ENCODE results near the gene CA10.

The CA10 gene

DNA sequence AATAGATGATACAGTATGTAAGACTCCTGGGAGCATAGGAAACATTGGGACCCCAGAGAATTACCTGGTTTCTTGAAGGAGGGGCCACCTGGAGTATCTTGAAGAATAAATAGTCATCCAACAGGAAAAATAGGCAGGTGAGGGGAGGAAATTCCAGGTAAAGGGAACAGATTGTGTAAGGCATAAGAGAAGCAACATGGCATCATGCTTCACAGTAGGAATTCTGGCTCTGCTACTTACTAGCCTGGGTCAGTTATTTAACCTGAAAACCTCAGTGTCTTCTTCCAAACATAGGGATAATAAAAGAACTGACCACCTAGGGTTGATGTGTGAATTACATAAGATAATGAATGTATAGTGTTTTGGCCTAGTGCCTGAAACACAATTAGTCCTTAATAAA lies 122.1 kb downstream of the CA10 start:
- H3K36me3 ChIP-seq (ENCODE audit: insufficient read depth, low read length), result no peaks in the 10 kb centered on the region
- peaks cover 2% of the 10 kb centered on the region for H3K27me3 ChIP-seq (ENCODE audit: insufficient read depth, low read length, poor library complexity)
- no peak overlapping the region for H2AFZ ChIP-seq (ENCODE audit: low read depth, low read length)
- ATAC-seq (ENCODE audit: insufficient read depth, low read depth), result no peak
- H3K4me1 ChIP-seq (ENCODE audit: insufficient read depth, low read length), result no peaks in the 10 kb centered on the region
- no peak overlapping the region for H3K9ac ChIP-seq (ENCODE audit: low read depth, low read length)
- no peak overlapping the region for H3K4me2 ChIP-seq (ENCODE audit: insufficient read depth, low read length)
- H3K9me3 ChIP-seq (ENCODE audit: insufficient read depth, low read length, severe bottlenecking), result no peaks in the 10 kb centered on the region
- H3K79me2 ChIP-seq (ENCODE audit: insufficient read depth, low read length), result no peaks in the 10 kb centered on the region
- no peak overlapping the region for H3K4me3 ChIP-seq (ENCODE audit: low read depth in 1 of 2, low read length in 2 of 2)
- H3K27ac ChIP-seq (ENCODE audit: low read length), result no peak overlapping the region
- TF ChIP-seq, protein P1, sequence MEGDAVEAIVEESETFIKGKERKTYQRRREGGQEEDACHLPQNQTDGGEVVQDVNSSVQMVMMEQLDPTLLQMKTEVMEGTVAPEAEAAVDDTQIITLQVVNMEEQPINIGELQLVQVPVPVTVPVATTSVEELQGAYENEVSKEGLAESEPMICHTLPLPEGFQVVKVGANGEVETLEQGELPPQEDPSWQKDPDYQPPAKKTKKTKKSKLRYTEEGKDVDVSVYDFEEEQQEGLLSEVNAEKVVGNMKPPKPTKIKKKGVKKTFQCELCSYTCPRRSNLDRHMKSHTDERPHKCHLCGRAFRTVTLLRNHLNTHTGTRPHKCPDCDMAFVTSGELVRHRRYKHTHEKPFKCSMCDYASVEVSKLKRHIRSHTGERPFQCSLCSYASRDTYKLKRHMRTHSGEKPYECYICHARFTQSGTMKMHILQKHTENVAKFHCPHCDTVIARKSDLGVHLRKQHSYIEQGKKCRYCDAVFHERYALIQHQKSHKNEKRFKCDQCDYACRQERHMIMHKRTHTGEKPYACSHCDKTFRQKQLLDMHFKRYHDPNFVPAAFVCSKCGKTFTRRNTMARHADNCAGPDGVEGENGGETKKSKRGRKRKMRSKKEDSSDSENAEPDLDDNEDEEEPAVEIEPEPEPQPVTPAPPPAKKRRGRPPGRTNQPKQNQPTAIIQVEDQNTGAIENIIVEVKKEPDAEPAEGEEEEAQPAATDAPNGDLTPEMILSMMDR (IDR thresholded peaks at IDR 0.05; ENCODE audit: borderline replicate concordance, extremely low read depth, low read length, poor library complexity, severe bottlenecking), result no peak
- no peak for TF ChIP-seq EZH2 (IDR thresholded peaks at IDR 0.05; ENCODE audit: borderline replicate concordance, low read depth, low read length, severe bottlenecking)
- no peak for DNase-seq
- no peaks in the 10 kb centered on the region for H4K20me1 ChIP-seq (ENCODE audit: insufficient read depth, low read length)

DNA sequence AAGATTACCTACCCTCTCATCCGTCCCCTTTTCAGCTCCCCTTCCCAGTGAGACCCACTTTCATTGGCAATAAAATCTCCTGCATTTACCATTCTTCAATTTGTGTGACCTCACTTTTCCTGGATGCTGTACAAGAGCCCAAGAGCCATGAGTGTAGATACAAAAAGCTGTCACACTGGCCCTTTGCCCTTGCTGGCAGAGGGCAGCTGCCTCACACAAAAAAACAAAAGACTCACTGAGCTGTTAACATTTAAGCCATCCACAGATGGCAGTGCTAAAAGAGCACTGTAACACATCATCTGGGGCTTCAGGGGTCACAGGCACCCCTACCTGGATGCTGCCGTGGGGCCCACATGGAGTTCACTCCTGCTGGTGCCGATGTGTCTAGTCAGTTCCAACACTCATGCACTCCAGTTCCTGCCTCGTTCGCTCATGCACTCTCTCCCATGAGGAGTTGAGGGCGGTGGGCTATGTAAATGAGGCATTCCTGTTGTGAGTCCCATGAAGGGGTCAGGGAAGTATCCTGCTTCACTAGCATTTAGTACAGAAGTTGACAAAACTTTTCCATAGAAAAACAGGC lies 123.1 kb downstream of the CA10 start:
- H2AFZ ChIP-seq (ENCODE audit: low read depth, low read length), result no peak overlapping the region
- peaks cover 2% of the 10 kb centered on the region for H3K27me3 ChIP-seq (ENCODE audit: insufficient read depth, low read length, poor library complexity)
- H3K36me3 ChIP-seq (ENCODE audit: insufficient read depth, low read length), result no peaks in the 10 kb centered on the region
- H3K27ac ChIP-seq (ENCODE audit: low read length), result no peak overlapping the region
- no peak overlapping the region for H3K4me2 ChIP-seq (ENCODE audit: insufficient read depth, low read length)
- H3K4me3 ChIP-seq (ENCODE audit: low read depth in 1 of 2, low read length in 2 of 2), result no peak overlapping the region
- TF ChIP-seq, protein P1 (IDR thresholded peaks at IDR 0.05; ENCODE audit: borderline replicate concordance, extremely low read depth, low read length, poor library complexity, severe bottlenecking), result no peak
- no peak for TF ChIP-seq EZH2 (IDR thresholded peaks at IDR 0.05; ENCODE audit: borderline replicate concordance, low read depth, low read length, severe bottlenecking)
- H3K4me1 ChIP-seq (ENCODE audit: insufficient read depth, low read length), result no peaks in the 10 kb centered on the region
- ATAC-seq (ENCODE audit: insufficient read depth, low read depth), result no peak
- no peaks in the 10 kb centered on the region for H3K79me2 ChIP-seq (ENCODE audit: insufficient read depth, low read length)
- DNase-seq, result no peak
- no peaks in the 10 kb centered on the region for H4K20me1 ChIP-seq (ENCODE audit: insufficient read depth, low read length)
- H3K9ac ChIP-seq (ENCODE audit: low read depth, low read length), result no peak overlapping the region
- H3K9me3 ChIP-seq (ENCODE audit: insufficient read depth, low read length, severe bottlenecking), result no peaks in the 10 kb centered on the region

DNA sequence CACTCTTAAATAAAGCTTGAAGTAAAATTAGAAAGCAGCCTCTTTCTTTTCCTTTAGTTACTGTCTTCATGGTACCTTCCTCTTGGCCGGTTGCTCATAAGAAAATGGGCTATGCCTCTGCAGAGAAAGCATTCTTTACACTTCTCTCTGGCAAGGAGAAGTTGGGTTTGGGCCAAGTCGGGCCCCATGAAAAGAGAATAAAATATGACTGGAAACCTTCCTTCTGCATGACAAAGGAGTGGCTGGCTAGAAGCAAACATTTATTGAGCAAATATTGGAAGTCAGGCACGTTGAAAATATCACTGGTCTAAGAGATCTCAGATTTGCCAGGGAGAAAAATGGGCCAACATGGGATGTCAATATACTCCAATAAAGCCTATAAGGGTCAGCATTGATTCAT lies 126.1 kb downstream of the CA10 start:
- no peak for ATAC-seq (ENCODE audit: insufficient read depth, low read depth)
- H3K27ac ChIP-seq (ENCODE audit: low read length), result no peak overlapping the region

More for the DNA sequence above, 126.1 kb downstream of the CA10 start:
- no peaks in the 10 kb centered on the region for H3K36me3 ChIP-seq (ENCODE audit: insufficient read depth, low read length)
- H3K27me3 ChIP-seq (ENCODE audit: insufficient read depth, low read length, poor library complexity), result no peaks in the 10 kb centered on the region
- no peaks in the 10 kb centered on the region for H3K9me3 ChIP-seq (ENCODE audit: insufficient read depth, low read length, severe bottlenecking)
- no peaks in the 10 kb centered on the region for H3K79me2 ChIP-seq (ENCODE audit: insufficient read depth, low read length)
- no peak for TF ChIP-seq EZH2 (IDR thresholded peaks at IDR 0.05; ENCODE audit: borderline replicate concordance, low read depth, low read length, severe bottlenecking)
- TF ChIP-seq, protein P1 (IDR thresholded peaks at IDR 0.05; ENCODE audit: borderline replicate concordance, extremely low read depth, low read length, poor library complexity, severe bottlenecking), result no peak
- no peak overlapping the region for H2AFZ ChIP-seq (ENCODE audit: low read depth, low read length)
- H3K4me2 ChIP-seq (ENCODE audit: insufficient read depth, low read length), result no peak overlapping the region
- H3K9ac ChIP-seq (ENCODE audit: low read depth, low read length), result no peak overlapping the region
- no peak overlapping the region for H3K4me3 ChIP-seq (ENCODE audit: low read depth in 1 of 2, low read length in 2 of 2)
- H4K20me1 ChIP-seq (ENCODE audit: insufficient read depth, low read length), result no peaks in the 10 kb centered on the region
- H3K4me1 ChIP-seq (ENCODE audit: insufficient read depth, low read length), result no peaks in the 10 kb centered on the region
- no peak for DNase-seq

Data from DND-41 (cell line).